Measurements from ENCODE around the gene DHX16.
A peak's percentile ranks its signal among the peaks of the same experiment; 100 is the strongest.
"Not testable (repeated sequence)": the region's sequence is repeated elsewhere in the genome, so short reads cannot be mapped to it uniquely, and the experiment has no call there.

The DHX16 gene

GRCh38 chr6:30678964-30679726 is 6.3 kb upstream of the DHX16 start:
- Histone ChIP-seq H3K79me2 (no peaks in the 10 kb centered on the region), H3K27ac (no peak overlapping the region), H3K27me3 (ENCODE audit: control insufficient read depth, insufficient read depth, low read length) (no peaks in the 10 kb centered on the region), H3K4me1 (no peaks in the 10 kb centered on the region), H3K36me3 (ENCODE audit: control insufficient read depth, insufficient read depth, low read length) (no peaks in the 10 kb centered on the region), H3K4me3 (ENCODE audit: low read depth, low read length) (no peak overlapping the region), H3K4me2 (ENCODE audit: low read length) (no peak overlapping the region), H3K9ac (no peak overlapping the region), H2AFZ (no peak overlapping the region), H3K9me3 (ENCODE audit: control insufficient read depth, low read length) (no peaks in the 10 kb centered on the region)
- peak; percentile 98 for TF ChIP-seq CTCF (IDR thresholded peaks at IDR 0.05)

GRCh38 chr6:30676660-30677285 is 4.0 kb upstream of the DHX16 start:
- no peaks in the 10 kb centered on the region for H3K36me3 ChIP-seq (ENCODE audit: control insufficient read depth, insufficient read depth, low read length)
- no peak for TF ChIP-seq CTCF (IDR thresholded peaks at IDR 0.05)
- no peaks in the 10 kb centered on the region for H3K27me3 ChIP-seq (ENCODE audit: control insufficient read depth, insufficient read depth, low read length)
- no peak overlapping the region for H3K4me2 ChIP-seq (ENCODE audit: low read length)
- no peak overlapping the region for H2AFZ ChIP-seq
- no peak overlapping the region for H3K9ac ChIP-seq
- H3K4me3 ChIP-seq (ENCODE audit: low read depth, low read length): no peak overlapping the region
- no peaks in the 10 kb centered on the region for H3K9me3 ChIP-seq (ENCODE audit: control insufficient read depth, low read length)
- no peak overlapping the region for H3K27ac ChIP-seq
- H3K4me1 ChIP-seq: peaks cover under 1% of the 10 kb centered on the region
- H3K79me2 ChIP-seq: peaks cover 7% of the 10 kb centered on the region

- Histone ChIP-seq H3K9me3 (ENCODE audit: control insufficient read depth, low read length) (no peaks in the 10 kb centered on the region), H3K79me2 (peaks cover 13% of the 10 kb centered on the region), H3K4me3 (ENCODE audit: low read depth, low read length) (peak overlapping the region; percentile 88), H3K27ac (no peak overlapping the region), H3K4me1 (peaks cover 11% of the 10 kb centered on the region), H2AFZ (no peak overlapping the region), H3K36me3 (ENCODE audit: control insufficient read depth, insufficient read depth, low read length) (no peaks in the 10 kb centered on the region), H3K27me3 (ENCODE audit: control insufficient read depth, insufficient read depth, low read length) (no peaks in the 10 kb centered on the region), H3K4me2 (ENCODE audit: low read length) (no peak overlapping the region), H3K9ac (no peak overlapping the region)
- no peak for TF ChIP-seq CTCF (IDR thresholded peaks at IDR 0.05)
Observed at GRCh38 chr6:30670760-30671527, 1.9 kb downstream of the DHX16 start.

- not testable (repeated sequence) for H3K4me1 ChIP-seq; H3K9ac ChIP-seq; H3K4me3 ChIP-seq (ENCODE audit: low read depth, low read length); H3K9me3 ChIP-seq (ENCODE audit: control insufficient read depth, low read length); H3K4me2 ChIP-seq (ENCODE audit: low read length); H2AFZ ChIP-seq; H3K79me2 ChIP-seq; H3K36me3 ChIP-seq (ENCODE audit: control insufficient read depth, insufficient read depth, low read length); H3K27ac ChIP-seq; H3K27me3 ChIP-seq (ENCODE audit: control insufficient read depth, insufficient read depth, low read length)
Observed at GRCh38 chr6:30666300-30666699, 6.5 kb downstream of the DHX16 start.

Measured in parathyroid adenoma (tissue), 2 donors.